ENCODE results near the gene MALRD1. TPM values are rescaled to one million over a fixed set of nuclear protein-coding genes. Genes with fewer than 3 reads are reported as not detected.
A peak's percentile ranks its signal among the peaks of the same experiment; 100 is the strongest.

The MALRD1 gene
- polyA plus RNA-seq, 1 donor: 109 TPM

DNA sequence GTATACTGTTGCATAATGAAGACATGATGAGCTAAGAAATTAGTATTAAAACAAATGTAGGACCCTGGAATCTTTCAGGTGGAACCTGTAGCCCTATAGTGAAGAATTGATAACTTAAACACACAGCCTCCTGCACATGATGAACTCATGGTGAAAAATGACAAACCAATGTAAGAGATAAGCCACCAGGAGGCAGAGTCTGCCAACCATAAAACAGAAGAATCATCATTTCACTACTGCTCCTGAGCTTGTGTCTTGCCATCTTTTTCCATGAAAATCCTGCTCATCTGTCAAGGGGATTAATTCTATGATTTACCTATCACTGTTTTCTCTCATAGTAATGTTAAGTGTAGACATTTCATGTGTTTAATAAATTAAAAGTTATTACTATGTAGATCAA, 363.9 kb downstream of the MALRD1 start:
- Histone ChIP-seq H3K9me3 (ENCODE audit: control insufficient read depth, low read depth, low read length) (no peaks in the 10 kb centered on the region), H3K27ac (ENCODE audit: low read length) (no peak overlapping the region), H3K27me3 (ENCODE audit: control insufficient read depth, insufficient read depth, low read length) (no peaks in the 10 kb centered on the region), H3K36me3 (ENCODE audit: control insufficient read depth, insufficient read depth, low read length) (no peaks in the 10 kb centered on the region), H3K4me1 (ENCODE audit: control insufficient read depth, insufficient read depth, low read length) (no peaks in the 10 kb centered on the region), H3K4me3 (ENCODE audit: low read length) (no peak overlapping the region)
- peak in 1 of 2 donors; percentile 16 for DNase-seq

DNA sequence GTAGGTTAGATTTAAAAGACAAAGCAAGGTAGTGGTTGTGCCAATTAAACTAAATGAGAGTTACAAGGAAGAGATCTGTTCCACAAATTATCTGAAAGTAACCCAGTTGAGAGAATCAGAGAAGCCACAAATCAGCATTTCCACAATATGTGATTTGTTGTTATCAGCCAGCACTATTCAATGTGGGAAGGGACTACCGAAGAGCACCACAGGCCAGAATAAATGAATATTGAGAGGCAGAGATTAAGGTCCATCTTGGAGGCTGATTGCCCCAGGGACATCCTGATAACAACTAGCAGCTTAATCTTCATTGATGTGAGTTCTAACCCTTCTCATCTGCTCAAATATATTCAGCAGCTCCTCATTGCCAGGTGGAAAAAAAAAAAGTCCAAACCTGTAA, 367.6 kb downstream of the MALRD1 start:
- Histone ChIP-seq H3K36me3 (ENCODE audit: control insufficient read depth, insufficient read depth, low read length) (no peaks in the 10 kb centered on the region), H3K27me3 (ENCODE audit: control insufficient read depth, insufficient read depth, low read length) (no peaks in the 10 kb centered on the region), H3K9me3 (ENCODE audit: control insufficient read depth, low read depth, low read length) (no peaks in the 10 kb centered on the region), H3K27ac (ENCODE audit: low read length) (no peak overlapping the region), H3K4me3 (ENCODE audit: low read length) (no peak overlapping the region), H3K4me1 (ENCODE audit: control insufficient read depth, insufficient read depth, low read length) (no peaks in the 10 kb centered on the region)
- no peak for DNase-seq
- no CpG with 5 or more reads among the region's 1 CpG for WGBS (ENCODE audit: insufficient coverage, low lambda C conversion rate)

DNA sequence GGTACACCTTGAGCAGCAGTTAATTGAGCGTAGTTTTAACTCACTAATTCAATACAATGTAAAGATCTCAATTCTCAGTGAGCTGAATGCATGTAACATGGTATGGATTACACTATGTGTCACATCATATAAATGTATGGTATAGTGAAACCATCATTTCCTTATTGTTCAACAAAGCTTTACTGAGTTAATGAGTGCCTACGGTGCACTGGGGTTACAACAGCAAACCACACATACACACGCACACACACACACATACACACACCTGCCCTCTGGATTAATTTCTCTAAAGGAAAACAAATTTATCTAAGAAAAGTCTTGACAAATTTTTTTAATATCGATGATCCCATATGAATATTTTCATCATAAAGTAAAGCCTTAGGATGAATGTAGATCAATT, 369.1 kb downstream of the MALRD1 start:
- no peak overlapping the region for H3K27ac ChIP-seq (ENCODE audit: low read length)
- H3K4me3 ChIP-seq (ENCODE audit: low read length): no peak overlapping the region
- no peaks in the 10 kb centered on the region for H3K27me3 ChIP-seq (ENCODE audit: control insufficient read depth, insufficient read depth, low read length)
- H3K9me3 ChIP-seq (ENCODE audit: control insufficient read depth, low read depth, low read length): no peaks in the 10 kb centered on the region
- H3K36me3 ChIP-seq (ENCODE audit: control insufficient read depth, insufficient read depth, low read length): peaks cover 1% of the 10 kb centered on the region
- no peaks in the 10 kb centered on the region for H3K4me1 ChIP-seq (ENCODE audit: control insufficient read depth, insufficient read depth, low read length)
- peak; percentile 28 to 50 for DNase-seq
- 100% methylated on average over 1 of the region's 4 CpGs for WGBS (ENCODE audit: insufficient coverage, low lambda C conversion rate)

DNA sequence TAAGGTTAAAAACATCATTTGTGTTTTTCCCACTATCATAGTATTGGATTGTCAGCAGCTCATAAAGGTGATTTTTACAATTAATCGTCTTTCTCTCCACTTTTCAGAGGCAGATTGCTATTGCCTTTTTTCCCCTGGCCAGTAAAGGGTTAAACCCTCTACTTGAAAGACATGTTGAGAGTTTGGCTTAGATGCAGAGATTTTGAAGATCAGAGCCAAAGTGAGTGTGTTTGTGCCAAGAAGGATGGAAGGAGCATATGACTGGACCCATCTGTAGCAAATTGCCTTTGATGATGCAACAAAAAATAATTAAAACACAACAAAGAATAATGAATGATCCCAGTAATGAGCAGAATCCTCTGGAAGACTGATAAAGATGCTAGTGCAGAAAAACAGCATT, 373.1 kb downstream of the MALRD1 start:
- Histone ChIP-seq H3K9me3 (ENCODE audit: control insufficient read depth, low read depth, low read length) (no peaks in the 10 kb centered on the region), H3K4me3 (ENCODE audit: low read length) (no peak overlapping the region), H3K36me3 (ENCODE audit: control insufficient read depth, insufficient read depth, low read length) (peaks cover 8% of the 10 kb centered on the region), H3K27ac (ENCODE audit: low read length) (no peak overlapping the region), H3K4me1 (ENCODE audit: control insufficient read depth, insufficient read depth, low read length) (no peaks in the 10 kb centered on the region), H3K27me3 (ENCODE audit: control insufficient read depth, insufficient read depth, low read length) (no peaks in the 10 kb centered on the region)
- no peak for DNase-seq
- WGBS (ENCODE audit: insufficient coverage, low lambda C conversion rate): no CpG with 5 or more reads among the region's 1 CpG

DNA sequence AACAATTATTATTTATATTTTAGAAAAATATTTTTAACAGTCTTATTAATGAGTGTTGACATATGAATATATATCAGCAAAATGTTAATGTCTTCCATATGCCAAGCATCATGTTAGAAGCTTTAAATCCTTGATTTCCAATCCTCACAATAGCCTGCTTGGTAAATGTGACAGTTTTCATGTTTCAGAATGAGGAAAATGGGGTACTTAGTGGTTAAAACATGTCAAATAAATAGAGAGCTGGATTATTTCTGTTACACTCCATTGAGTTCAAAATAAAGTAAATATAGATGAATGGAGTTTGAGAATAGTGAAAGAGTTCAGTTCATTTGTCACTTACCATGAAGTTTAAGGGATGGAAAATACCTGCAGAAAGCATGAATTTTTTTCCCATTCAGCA, 377.4 kb downstream of the MALRD1 start:
- Histone ChIP-seq H3K27me3 (ENCODE audit: control insufficient read depth, insufficient read depth, low read length) (no peaks in the 10 kb centered on the region), H3K9me3 (ENCODE audit: control insufficient read depth, low read depth, low read length) (no peaks in the 10 kb centered on the region), H3K4me3 (ENCODE audit: low read length) (no peak overlapping the region), H3K4me1 (ENCODE audit: control insufficient read depth, insufficient read depth, low read length) (no peaks in the 10 kb centered on the region), H3K27ac (ENCODE audit: low read length) (no peak overlapping the region), H3K36me3 (ENCODE audit: control insufficient read depth, insufficient read depth, low read length) (peaks cover 8% of the 10 kb centered on the region)
- DNase-seq: no peak

DNA sequence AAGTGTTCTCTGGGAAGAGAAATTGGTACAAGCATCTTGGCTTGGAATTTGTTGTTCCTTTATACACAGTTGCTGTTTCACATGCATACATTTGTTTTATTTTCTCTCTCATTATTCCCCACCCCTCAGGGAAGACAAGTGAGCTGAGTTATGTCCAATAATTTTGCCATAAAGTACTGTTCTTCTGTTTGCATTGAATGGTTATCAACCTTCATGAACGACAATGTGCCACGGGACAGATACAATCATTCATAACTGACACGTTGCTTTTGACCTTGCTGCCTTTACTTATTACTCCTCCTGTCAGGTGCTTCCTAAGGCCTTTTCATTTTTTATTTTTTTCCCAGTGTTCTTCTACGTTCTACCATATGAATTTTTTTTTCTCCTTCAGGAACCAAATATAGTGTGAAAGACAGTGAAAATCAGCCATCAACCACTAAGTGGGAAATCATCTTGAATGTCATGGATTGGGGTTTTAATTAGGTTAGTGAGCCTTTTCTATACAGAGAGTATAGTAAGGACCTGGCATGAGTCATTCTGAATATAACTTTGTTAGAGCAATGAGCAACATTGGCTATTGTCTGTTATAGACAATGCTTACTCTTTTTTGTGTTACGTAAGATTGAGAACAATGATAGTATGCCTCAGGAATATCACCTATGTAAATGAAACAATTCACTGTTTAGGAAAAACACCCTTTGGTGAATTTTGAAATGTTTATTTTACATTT, 383.2 kb downstream of the MALRD1 start:
- H3K27ac ChIP-seq (ENCODE audit: low read length): no peak overlapping the region
- no peaks in the 10 kb centered on the region for H3K4me1 ChIP-seq (ENCODE audit: control insufficient read depth, insufficient read depth, low read length)
- no peaks in the 10 kb centered on the region for H3K36me3 ChIP-seq (ENCODE audit: control insufficient read depth, insufficient read depth, low read length)
- WGBS (ENCODE audit: insufficient coverage, low lambda C conversion rate): 61% methylated on average over 4 of the region's 5 CpGs
- H3K4me3 ChIP-seq (ENCODE audit: low read length): no peak overlapping the region
- DNase-seq: no peak
- H3K9me3 ChIP-seq (ENCODE audit: control insufficient read depth, low read depth, low read length): no peaks in the 10 kb centered on the region
- no peaks in the 10 kb centered on the region for H3K27me3 ChIP-seq (ENCODE audit: control insufficient read depth, insufficient read depth, low read length)

DNA sequence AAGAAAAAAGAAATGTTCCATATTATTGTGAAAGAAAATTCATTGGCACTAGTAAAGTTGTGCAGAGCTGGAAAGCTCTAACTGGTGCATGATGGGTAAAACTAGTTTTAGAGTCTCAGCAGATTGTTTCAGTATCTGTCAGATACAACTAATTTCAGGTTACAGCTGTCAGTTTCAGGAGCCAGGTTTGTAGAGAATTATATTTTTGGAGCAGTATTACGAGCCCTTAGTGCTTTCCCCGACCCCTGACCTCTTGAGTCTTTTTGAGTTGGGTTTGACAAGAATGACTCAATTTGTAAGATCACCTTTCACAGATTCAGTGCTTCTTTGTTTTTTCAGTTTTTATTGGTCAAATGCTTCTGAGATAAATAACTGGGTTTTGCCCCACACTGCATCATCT, 401.3 kb downstream of the MALRD1 start:
- DNase-seq: no peak
- no peaks in the 10 kb centered on the region for H3K27me3 ChIP-seq (ENCODE audit: control insufficient read depth, insufficient read depth, low read length)
- no peak overlapping the region for H3K4me3 ChIP-seq (ENCODE audit: low read length)

DNA sequence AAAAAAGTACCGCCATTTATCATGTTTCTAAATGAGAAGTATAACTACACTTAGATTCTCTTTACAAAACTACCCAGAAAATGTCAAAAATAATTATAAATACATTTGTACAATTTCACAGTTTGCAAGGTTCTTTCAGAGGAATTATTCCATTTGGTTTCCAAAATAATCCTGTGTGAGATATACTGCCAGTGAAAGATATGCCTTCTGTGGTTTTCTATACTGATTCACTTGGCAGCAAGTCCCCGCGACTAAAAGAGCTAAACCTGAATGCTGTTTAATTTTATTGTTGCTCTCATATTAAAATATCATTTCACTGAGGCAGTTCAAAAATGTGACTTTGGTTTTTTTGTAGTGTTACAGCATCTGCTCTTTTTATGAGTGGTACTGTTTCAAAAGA, 402.8 kb downstream of the MALRD1 start:
- no peaks in the 10 kb centered on the region for H3K4me1 ChIP-seq (ENCODE audit: control insufficient read depth, insufficient read depth, low read length)
- no peak for DNase-seq
- WGBS (ENCODE audit: insufficient coverage, low lambda C conversion rate): no CpG with 5 or more reads among the region's 3 CpGs
- H3K4me3 ChIP-seq (ENCODE audit: low read length): no peak overlapping the region
- H3K36me3 ChIP-seq (ENCODE audit: control insufficient read depth, insufficient read depth, low read length): peaks cover 11% of the 10 kb centered on the region
- no peaks in the 10 kb centered on the region for H3K27me3 ChIP-seq (ENCODE audit: control insufficient read depth, insufficient read depth, low read length)
- H3K9me3 ChIP-seq (ENCODE audit: control insufficient read depth, low read depth, low read length): no peaks in the 10 kb centered on the region
- H3K27ac ChIP-seq (ENCODE audit: low read length): no peak overlapping the region

More for the DNA sequence above, 401.3 kb downstream of the MALRD1 start:
- Histone ChIP-seq H3K4me1 (ENCODE audit: control insufficient read depth, insufficient read depth, low read length) (no peaks in the 10 kb centered on the region), H3K27ac (ENCODE audit: low read length) (no peak overlapping the region), H3K9me3 (ENCODE audit: control insufficient read depth, low read depth, low read length) (no peaks in the 10 kb centered on the region), H3K36me3 (ENCODE audit: control insufficient read depth, insufficient read depth, low read length) (peaks cover 11% of the 10 kb centered on the region)
- no CpG with 5 or more reads among the region's 2 CpGs for WGBS (ENCODE audit: insufficient coverage, low lambda C conversion rate)

DNA sequence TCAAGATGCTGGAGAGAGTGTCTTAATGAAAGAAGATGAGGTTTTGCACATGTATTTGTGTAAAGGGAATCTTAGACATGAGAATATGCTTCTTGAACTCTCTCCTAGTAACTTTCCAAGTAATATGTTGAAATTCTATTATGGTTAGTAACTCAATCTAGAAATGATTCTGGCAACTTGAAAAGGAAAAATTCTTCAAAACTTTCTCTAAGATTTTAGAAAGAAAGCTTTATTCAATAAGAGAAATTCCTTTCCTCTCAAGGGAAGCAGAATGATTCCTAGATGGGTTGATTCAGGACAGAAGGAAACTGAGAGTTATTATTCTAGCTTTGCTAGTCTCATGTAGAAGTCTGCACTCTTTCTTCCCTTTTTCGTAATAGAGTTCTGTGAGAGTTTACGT, 403.3 kb downstream of the MALRD1 start:
- no peaks in the 10 kb centered on the region for H3K27me3 ChIP-seq (ENCODE audit: control insufficient read depth, insufficient read depth, low read length)
- H3K27ac ChIP-seq (ENCODE audit: low read length): no peak overlapping the region
- no peak overlapping the region for H3K4me3 ChIP-seq (ENCODE audit: low read length)
- no peak for DNase-seq
- no peaks in the 10 kb centered on the region for H3K4me1 ChIP-seq (ENCODE audit: control insufficient read depth, insufficient read depth, low read length)
- WGBS (ENCODE audit: insufficient coverage, low lambda C conversion rate): 94% methylated on average over 2 of the region's 2 CpGs
- H3K36me3 ChIP-seq (ENCODE audit: control insufficient read depth, insufficient read depth, low read length): peaks cover 11% of the 10 kb centered on the region
- H3K9me3 ChIP-seq (ENCODE audit: control insufficient read depth, low read depth, low read length): no peaks in the 10 kb centered on the region

DNA sequence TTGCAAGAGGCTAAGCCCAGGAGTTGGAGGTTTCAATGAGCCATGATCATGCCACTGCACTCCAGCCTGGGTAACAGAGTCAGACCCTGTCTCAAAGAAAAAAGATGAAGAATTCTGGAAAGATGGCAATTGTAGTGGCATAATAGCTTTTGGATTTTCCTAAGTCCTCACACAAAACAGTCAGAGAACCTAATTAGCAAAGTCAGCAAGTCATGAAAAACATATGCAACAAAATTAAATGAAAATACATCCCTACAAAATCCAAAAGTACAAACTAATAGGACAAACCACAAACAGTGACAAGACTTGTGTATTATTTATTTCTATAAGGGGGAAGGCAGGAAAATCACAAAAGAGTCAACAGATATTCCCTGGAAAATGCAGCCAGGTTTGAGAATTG, 405.4 kb downstream of the MALRD1 start:
- H3K4me1 ChIP-seq (ENCODE audit: control insufficient read depth, insufficient read depth, low read length): no peaks in the 10 kb centered on the region
- no peak overlapping the region for H3K27ac ChIP-seq (ENCODE audit: low read length)
- H3K27me3 ChIP-seq (ENCODE audit: control insufficient read depth, insufficient read depth, low read length): no peaks in the 10 kb centered on the region
- H3K36me3 ChIP-seq (ENCODE audit: control insufficient read depth, insufficient read depth, low read length): peaks cover 11% of the 10 kb centered on the region
- H3K9me3 ChIP-seq (ENCODE audit: control insufficient read depth, low read depth, low read length): no peaks in the 10 kb centered on the region
- no peak overlapping the region for H3K4me3 ChIP-seq (ENCODE audit: low read length)
- DNase-seq: no peak

DNA sequence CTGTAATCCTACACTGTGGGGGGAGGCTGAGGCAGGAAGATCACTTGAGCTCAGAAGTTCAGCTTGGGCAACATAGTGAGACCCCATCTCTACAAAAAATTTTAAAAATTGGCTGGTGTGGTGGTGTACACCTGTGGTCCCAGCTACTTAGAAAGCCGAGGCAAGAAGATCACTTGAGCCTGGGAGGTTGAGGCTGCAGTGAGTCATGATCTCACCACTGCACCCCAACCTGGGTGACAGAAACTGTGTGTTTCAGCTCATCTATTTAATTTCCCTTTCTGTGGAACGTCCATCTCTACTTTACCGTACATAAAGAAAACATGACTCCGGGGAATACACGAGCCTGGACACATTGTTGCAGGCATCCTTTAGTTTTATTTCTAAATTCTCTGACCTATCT, 413.0 kb downstream of the MALRD1 start:
- Histone ChIP-seq H3K4me3 (ENCODE audit: low read length) (no peak overlapping the region), H3K36me3 (ENCODE audit: control insufficient read depth, insufficient read depth, low read length) (peaks cover 7% of the 10 kb centered on the region), H3K27ac (ENCODE audit: low read length) (no peak overlapping the region), H3K27me3 (ENCODE audit: control insufficient read depth, insufficient read depth, low read length) (no peaks in the 10 kb centered on the region), H3K9me3 (ENCODE audit: control insufficient read depth, low read depth, low read length) (no peaks in the 10 kb centered on the region), H3K4me1 (ENCODE audit: control insufficient read depth, insufficient read depth, low read length) (no peaks in the 10 kb centered on the region)
- no peak for DNase-seq
- WGBS (ENCODE audit: insufficient coverage, low lambda C conversion rate): no CpG with 5 or more reads among the region's 5 CpGs

All from large intestine (tissue), 3 donors.